GM13977 (cell line): ENCODE measurements around the gene DSE.

ENCODE experiments used
- DNase-seq: peaks from one replicate; pipeline ENCODE4 v3.0.0; 2012; ENCODE audit warnings: low spot score
- CTCF ChIP-seq: IDR thresholded peaks from 2 replicates; pipeline ENCODE4 v1.5.1; 2012; ENCODE audit warnings: mild to moderate bottlenecking, control low read depth; ENCODE audit not compliant: insufficient read depth; ENCODE audit errors: extremely low read depth, missing control alignments
- in situ Hi-C: fragments of 300-500 bp; cut with MboI; formaldehyde crosslinking; loops from one replicate; pipeline ENCODE4 v1.12.0; 2022; ENCODE audit warnings: low sequenced_read_pairs, low pct_unique_long_range_greater_than_20kb, mixed read lengths, inconsistent platforms; ENCODE audit not compliant: unreplicated experiment

Gene DSE

GRCh38 chr6:116404696-116405095 is 33.9 kb downstream of the DSE start:
- DNase-seq: no peak
- no peak for TF ChIP-seq CTCF
- in situ Hi-C loops: no loop called here

DNA sequence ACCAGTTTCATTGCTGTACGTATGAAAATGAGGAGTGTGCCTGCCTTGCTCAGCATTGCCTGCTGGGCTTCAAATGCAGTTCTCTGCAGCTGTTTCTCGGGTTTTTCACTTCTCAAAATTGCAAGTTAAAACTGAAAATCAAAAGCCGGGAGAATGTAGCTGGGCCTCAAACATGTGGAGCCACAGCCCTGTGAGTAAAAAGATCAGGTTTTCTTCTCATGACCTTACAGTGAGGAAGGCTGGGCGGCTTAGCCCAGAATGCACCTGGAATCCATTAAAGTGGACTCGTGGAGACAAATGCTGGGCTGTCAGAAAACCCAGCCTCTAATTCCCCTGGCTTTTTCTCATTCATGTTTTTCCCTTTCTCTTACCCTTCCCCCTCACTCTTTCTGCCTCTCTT is 34.4 kb downstream of the DSE start:
- in situ Hi-C loops: no loop called here
- peak; percentile 29 for DNase-seq
- no peak for TF ChIP-seq CTCF

DNA sequence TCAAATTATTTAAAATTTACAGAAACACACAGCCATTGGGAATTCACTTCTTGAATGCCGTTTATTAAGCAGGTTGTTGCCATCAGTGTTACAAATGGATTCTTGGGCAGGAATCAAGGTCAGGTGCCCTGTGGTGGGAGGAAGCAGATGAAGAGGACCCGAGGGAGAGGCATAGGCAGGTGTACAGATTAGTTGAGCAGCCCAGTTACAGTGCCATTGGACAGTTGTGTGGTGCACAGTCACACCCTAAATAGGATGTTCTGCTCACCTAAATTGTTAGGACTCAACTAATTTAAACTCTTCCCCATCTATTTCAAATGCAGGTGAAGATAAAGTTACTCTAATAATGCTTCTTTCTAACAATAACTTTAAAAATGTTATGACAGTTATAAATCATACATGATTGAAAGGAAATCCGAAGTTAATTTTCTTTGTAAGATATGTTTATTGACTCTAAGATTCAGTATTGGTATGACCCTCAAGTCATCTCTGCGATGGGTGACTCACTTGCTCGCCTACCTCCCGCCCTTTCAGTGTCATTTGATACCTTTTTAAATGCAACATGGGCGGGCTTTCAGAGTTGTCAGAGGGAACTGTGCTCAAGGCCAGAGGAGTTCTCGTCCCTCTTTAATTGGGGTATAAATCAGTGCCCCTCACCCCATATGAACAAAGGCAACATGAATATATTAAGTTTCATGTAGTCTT is 35.1 kb downstream of the DSE start:
- DNase-seq: no peak
- in situ Hi-C loops: no loop called here
- TF ChIP-seq CTCF: no peak

DNA sequence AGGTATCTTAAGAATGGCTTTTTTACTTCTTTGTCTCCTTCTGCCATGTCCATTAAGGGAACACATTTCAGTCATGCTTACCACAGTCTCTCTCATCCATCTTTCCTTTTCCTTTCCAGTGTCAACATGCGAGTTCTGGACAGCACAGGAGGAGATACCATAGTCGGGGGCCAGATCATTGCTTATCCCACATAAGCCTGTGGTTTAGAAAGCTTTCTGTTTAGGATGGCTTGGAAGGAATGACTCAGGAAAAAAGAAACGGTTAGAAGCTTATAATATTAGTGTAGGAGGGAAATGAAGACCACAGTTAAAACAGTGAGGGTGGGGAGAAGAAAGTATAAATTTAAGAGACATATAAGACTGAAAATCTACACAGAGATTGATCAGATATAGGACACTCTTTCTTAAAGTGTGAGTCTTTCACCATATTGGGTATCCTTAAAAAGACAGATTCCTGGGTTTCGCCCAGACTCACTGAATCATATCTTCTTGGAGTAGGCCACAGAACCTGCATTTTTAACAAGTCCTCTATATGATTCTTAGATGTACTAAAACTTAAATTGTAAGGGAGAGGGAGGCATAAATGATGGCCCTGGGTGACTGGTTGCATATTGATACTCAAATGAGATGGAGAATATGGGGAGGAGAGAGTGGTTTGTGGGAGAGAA is 36.1 kb downstream of the DSE start:
- DNase-seq: no peak
- in situ Hi-C loops: no loop called here
- no peak for TF ChIP-seq CTCF

DNA sequence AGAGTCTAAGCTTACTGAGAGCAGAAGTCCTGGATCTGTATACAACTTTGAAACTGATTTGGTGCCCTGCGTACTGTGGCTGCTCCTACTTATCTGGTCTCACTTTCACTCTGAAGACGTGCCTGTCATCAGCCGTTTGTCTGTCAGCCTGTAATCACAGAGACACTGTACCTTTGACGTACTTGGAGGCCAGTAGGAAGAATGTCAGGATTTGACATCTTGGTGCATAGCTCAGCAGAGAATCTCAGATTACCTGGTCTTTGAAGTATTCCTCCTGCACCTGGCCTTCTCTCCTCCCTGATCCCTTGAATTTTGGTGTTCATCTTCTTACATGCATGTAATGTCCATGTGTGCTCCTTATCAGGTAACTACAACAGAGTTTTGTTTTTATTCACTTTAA is 37.7 kb downstream of the DSE start:
- DNase-seq: no peak

DNA sequence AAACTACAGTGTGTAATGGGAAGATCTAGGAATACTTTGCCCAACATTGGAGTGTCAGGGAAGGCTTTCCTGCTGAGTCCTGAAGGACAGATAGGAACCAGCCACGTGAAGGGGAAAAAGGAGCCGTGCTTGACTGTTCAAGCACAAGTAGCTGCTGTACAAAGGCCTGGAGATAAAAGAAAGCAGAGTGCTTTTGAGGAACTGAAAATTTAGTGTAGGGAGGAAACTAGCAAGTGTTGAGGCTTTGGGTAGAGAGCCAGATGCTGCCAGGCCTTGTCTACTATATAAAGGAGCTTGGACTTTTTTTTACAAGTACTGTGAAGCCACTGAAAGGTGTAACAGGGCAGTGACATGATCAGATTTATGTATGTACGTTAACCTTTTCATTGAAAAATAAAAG is 39.0 kb downstream of the DSE start:
- TF ChIP-seq CTCF: no peak
- in situ Hi-C loops: no loop called here
- peak; percentile 57 for DNase-seq

More for the DNA sequence above, 37.7 kb downstream of the DSE start:
- in situ Hi-C loops: no loop called here
- no peak for TF ChIP-seq CTCF
